ENCODE results near the gene ALDH3B2.
"Not testable (repeated sequence)": the region's sequence is repeated elsewhere in the genome, so short reads cannot be mapped to it uniquely, and the experiment has no call there.

DNA sequence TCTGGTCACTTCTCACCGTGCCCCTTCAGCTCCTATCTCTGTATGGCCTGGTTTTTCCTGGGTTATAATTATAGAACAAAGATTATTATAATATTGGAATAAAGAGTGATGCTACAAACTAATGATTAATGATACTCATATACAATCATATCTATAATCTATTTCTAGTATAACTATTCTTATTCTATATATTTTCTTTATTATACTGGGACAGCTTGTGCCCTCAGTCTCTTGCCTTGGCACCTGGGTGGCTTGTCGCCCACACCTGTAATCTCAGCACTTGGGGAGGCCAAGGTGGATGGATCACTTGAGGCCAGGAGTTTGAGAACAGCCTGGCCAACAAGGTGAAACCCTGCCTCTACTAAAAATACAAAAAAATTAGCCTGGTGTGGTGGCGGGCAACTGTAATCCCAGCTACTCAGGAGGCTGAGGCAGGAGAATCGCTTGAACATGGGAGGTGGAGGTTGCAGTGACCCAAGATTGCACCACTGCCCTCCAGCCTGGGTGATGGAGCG is 14.7 kb downstream of the ALDH3B2 start:
- TF ChIP-seq, protein P1, sequence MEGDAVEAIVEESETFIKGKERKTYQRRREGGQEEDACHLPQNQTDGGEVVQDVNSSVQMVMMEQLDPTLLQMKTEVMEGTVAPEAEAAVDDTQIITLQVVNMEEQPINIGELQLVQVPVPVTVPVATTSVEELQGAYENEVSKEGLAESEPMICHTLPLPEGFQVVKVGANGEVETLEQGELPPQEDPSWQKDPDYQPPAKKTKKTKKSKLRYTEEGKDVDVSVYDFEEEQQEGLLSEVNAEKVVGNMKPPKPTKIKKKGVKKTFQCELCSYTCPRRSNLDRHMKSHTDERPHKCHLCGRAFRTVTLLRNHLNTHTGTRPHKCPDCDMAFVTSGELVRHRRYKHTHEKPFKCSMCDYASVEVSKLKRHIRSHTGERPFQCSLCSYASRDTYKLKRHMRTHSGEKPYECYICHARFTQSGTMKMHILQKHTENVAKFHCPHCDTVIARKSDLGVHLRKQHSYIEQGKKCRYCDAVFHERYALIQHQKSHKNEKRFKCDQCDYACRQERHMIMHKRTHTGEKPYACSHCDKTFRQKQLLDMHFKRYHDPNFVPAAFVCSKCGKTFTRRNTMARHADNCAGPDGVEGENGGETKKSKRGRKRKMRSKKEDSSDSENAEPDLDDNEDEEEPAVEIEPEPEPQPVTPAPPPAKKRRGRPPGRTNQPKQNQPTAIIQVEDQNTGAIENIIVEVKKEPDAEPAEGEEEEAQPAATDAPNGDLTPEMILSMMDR (IDR thresholded peaks at IDR 0.05; ENCODE audit: poor library complexity), result not testable (repeated sequence)
- not testable (repeated sequence) for TF ChIP-seq EZH2 (IDR thresholded peaks at IDR 0.05; ENCODE audit: borderline replicate concordance)
